Stimulated activated CD4-positive, alpha-beta T cell treated with anti-CD3 and anti-CD28 coated beads, Interleukin-1b, Interleukin-23, amount 100 ng/mL, for 24 hours (primary cell): ENCODE measurements around the gene PCDHGB4.
"Not testable (repeated sequence)": the region's sequence is repeated elsewhere in the genome, so short reads cannot be mapped to it uniquely, and the experiment has no call there.

Experiments used
- DNase-seq, 4 experiments: peaks; one replicate each; pipeline ENCODE4 v3.0.0-alpha.2; 2020; ENCODE audit warnings: low read depth in 4 of 4, low spot score in 1 of 4

PCDHGB4 gene

GRCh38 chr5:141422742-141423291 is 35.3 kb downstream of the PCDHGB4 start:
- no peak for DNase-seq

- DNase-seq = no peak
Measured at GRCh38 chr5:141427783-141428426, 40.4 kb downstream of the PCDHGB4 start.

- no peak for DNase-seq
Measured at GRCh38 chr5:141430332-141431113, 43.0 kb downstream of the PCDHGB4 start, which contains the start of gene PCDHGA12. PCDHGA12 (plus strand) TSS chr5:141430507; CDS start chr5:141430760, 253 bp downstream.

GRCh38 chr5:141431286-141431685 is 43.8 kb downstream of the PCDHGB4 start:
- DNase-seq = no peak

GRCh38 chr5:141432308-141432707 is 44.8 kb downstream of the PCDHGB4 start:
- DNase-seq = not testable (repeated sequence)

- not testable (repeated sequence) for DNase-seq
Measured at GRCh38 chr5:141432726-141433125, 45.2 kb downstream of the PCDHGB4 start.

- no peak for DNase-seq
Measured at GRCh38 chr5:141434006-141434405, 46.5 kb downstream of the PCDHGB4 start.

GRCh38 chr5:141437221-141437620 is 49.7 kb downstream of the PCDHGB4 start:
- no peak for DNase-seq

- DNase-seq = no peak
Measured at GRCh38 chr5:141439411-141440141, 52.1 kb downstream of the PCDHGB4 start.
